ENCODE data around the gene DCC.

DNA sequence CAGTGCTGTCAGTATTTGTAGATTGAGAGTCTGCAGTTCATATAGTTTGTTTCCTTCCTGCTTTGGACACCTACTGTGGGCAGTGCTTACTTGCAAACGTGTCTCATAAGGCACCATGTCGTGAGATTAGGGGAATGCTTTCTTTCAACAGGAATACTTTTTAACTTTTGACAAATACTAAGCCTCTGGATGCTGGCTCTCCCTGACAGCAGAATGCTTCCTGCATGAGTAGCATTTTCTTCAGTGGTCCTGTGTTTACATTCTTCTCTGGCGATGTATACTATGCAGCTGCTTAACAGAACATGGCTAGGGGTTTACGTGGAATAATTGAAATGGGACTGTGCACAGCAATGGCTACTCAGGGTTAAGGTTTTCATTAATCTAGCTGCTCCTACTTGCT lies 1077.0 kb downstream of the DCC start:
- TF ChIP-seq, protein P1, sequence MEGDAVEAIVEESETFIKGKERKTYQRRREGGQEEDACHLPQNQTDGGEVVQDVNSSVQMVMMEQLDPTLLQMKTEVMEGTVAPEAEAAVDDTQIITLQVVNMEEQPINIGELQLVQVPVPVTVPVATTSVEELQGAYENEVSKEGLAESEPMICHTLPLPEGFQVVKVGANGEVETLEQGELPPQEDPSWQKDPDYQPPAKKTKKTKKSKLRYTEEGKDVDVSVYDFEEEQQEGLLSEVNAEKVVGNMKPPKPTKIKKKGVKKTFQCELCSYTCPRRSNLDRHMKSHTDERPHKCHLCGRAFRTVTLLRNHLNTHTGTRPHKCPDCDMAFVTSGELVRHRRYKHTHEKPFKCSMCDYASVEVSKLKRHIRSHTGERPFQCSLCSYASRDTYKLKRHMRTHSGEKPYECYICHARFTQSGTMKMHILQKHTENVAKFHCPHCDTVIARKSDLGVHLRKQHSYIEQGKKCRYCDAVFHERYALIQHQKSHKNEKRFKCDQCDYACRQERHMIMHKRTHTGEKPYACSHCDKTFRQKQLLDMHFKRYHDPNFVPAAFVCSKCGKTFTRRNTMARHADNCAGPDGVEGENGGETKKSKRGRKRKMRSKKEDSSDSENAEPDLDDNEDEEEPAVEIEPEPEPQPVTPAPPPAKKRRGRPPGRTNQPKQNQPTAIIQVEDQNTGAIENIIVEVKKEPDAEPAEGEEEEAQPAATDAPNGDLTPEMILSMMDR (conservative IDR thresholded peaks at IDR 0.05): no peak
- no peak for TF ChIP-seq EZH2 (IDR thresholded peaks at IDR 0.05; ENCODE audit: low read depth)

Data from PC-9 (cell line).